NCI-H1417 treated with DMSO at 0.1 percent for 48 hours (cell line): ENCODE measurements around the gene MACROD2.

ENCODE experiments used
- DNase-seq: peaks from one replicate; lab custom pipeline; 2025; lab: John Stamatoyannopoulos, UW

MACROD2 gene

GRCh38 chr20:14710951-14711350 is 715.6 kb downstream of the MACROD2 start:
- no peak for DNase-seq

DNA sequence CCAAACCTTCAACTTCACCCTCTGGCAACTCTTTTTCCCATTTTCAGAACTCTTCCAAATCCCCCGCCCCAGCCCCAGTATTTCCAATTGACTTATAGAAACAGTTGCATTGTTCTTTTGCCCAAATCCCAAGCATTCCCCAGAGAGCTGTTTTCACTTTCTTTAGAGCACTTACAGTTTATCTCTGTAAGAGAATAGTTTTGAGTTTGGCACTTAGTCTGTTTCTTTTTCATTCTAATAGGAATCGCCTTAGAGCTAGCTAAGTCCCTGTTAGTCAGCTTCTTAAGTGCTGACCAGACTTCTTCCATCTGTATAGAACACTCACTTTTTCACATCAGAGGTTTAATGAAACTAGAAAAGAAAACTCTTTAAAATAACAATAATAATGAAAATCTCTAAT is 716.3 kb downstream of the MACROD2 start:
- no peak for DNase-seq

GRCh38 chr20:14712302-14712739 is 717.0 kb downstream of the MACROD2 start:
- no peak for DNase-seq

- DNase-seq = no peak
Measured at GRCh38 chr20:14715400-14715799, 720.1 kb downstream of the MACROD2 start.

GRCh38 chr20:14716351-14716801 is 721.1 kb downstream of the MACROD2 start:
- DNase-seq = no peak

DNA sequence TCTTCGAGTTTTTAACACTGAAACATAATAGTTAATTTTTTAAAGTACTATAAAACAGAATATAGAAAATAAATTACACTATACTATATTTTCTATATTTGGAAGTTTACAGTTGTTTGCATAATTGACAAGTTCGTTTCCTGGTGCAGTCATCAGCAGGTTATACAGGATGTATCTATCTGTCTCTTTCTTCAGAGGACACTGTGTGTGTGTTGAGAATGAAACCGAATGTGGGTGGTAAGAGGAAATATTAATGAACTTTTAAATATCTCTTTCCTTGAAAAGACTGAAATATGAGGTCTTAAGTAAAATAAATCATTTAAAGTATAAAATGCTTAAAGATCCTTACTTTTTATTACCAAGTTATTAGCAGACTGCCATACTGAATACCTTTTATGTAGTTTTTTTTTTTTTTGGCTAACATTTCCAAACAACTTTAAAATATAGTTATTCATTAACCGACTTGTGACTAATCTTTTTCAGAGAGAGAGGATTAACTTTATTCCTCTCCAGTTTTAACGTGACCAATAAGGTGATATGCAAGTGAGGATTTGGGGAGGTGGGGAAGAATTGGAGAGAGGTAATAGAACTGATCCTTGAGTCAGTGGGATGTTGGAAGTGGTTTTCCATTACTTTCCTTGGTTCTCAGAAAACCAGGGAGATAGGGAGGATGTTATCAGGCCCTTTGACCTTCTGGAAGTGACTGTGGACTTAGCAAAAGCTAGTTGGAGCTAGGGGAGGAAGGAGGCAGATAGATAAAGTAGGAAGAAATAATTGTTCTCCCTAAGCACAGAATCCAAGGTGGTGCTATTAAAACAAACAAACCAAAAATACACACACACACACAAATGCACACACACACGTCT is 722.1 kb downstream of the MACROD2 start:
- DNase-seq = no peak

- no peak for DNase-seq
Measured at GRCh38 chr20:14720251-14720650, 724.9 kb downstream of the MACROD2 start.

- no peak for DNase-seq
Measured at GRCh38 chr20:14721926-14722452, 726.7 kb downstream of the MACROD2 start.

DNA sequence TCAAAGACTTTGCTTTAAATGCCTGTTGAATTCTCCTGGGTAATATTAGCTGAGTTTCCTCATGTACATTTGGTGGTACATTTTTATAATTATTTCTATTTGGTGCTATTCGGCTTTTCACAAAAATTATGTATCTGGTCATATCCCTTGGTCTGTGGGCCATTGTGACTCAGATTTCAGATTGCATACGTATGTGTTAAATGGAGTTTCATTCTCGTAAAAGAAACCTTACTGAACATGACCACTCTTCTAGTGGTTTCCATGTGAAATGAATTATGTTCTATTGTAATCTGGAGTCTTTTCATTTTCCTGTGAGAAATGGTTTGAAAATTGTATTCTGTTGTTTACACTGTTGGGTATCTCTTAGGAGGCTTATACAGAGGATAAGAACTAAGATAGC is 728.3 kb downstream of the MACROD2 start:
- no peak for DNase-seq

- DNase-seq = no peak
Measured at GRCh38 chr20:14724036-14724435, 728.7 kb downstream of the MACROD2 start.

DNA sequence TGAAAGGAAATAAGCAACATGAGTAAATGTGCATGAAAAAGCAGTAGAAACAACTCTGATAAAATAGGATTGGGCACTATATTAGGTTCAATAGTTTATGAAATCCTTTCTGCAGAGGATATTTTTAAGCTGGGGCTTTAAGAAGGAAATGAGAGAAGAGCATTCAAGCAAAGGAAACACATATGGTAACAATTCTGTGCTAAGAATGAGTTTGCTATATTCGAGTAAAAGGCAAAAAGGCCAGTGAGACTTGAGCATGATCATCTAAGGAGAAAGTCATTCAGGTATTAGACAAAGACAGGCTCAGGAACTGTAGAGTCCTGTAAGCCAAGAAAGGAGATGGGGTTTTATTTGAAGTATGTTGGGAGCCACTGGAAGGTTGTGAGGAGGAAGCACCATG is 729.2 kb downstream of the MACROD2 start:
- no peak for DNase-seq

DNA sequence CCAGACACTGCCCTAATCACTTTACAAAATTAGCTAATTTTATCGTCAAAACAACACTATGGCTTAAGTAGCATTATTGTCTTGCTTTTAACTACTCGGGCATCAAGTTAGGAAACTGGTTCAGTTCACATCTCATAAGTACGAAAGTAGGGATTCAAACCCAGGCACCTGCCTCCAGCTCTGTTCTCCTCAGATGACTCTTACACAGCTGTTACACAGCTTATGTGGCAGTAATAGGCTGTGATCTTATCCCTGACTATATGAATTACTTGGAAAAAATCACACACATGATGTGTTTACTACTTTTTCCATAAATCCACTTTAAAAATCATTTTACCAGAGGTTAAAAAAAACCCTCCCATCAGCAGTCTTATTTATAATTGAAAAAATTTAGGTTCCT is 731.3 kb downstream of the MACROD2 start:
- DNase-seq = no peak

GRCh38 chr20:14727485-14728150 is 732.3 kb downstream of the MACROD2 start:
- DNase-seq = no peak

DNA sequence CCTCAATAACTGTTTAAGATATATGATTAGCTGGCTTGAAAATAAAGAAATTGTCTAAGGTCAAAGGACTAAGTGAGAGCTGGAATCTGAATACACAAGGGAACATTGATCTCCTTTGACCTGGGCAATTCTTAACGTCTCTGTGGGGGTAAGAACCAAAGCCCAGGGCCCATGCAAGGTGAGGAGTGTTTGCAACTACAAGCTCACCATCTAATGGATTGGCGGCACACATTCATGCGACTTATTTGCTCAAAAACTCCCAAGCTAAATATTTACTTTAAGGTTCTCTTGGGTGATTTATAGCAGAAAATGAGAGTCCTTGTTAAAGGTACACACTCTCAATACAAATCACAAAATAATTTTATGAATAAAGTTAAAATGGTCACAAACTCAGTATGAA is 734.1 kb downstream of the MACROD2 start:
- DNase-seq = no peak

- no peak for DNase-seq
Measured at GRCh38 chr20:14732343-14732742, 737.0 kb downstream of the MACROD2 start.

- no peak for DNase-seq
Measured at GRCh38 chr20:14732996-14733395, 737.7 kb downstream of the MACROD2 start.

DNA sequence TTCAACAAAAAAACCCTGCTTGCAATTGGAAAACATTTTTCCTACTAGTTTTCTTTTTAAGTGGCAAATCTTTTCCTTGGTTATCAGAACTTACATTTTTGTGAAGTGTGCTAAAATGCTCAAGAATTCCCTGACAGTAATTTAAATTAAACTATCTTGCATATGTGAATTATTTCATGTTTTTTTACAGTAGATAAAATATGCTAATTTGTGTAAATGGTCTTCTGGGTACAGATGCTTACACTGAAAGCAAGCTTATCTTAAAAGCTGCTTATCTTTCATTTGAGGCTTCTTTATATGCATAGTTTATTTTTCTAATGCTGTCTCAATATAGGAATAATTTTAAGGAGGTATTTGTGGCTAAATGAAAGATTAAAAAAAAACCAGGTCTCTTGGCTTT is 745.1 kb downstream of the MACROD2 start:
- no peak for DNase-seq

- no peak for DNase-seq
Measured at GRCh38 chr20:14741616-14742015, 746.3 kb downstream of the MACROD2 start.

GRCh38 chr20:14744723-14745122 is 749.4 kb downstream of the MACROD2 start:
- DNase-seq = no peak

GRCh38 chr20:14745830-14746229 is 750.5 kb downstream of the MACROD2 start:
- no peak for DNase-seq

GRCh38 chr20:14751191-14751590 is 755.9 kb downstream of the MACROD2 start:
- DNase-seq = no peak

DNA sequence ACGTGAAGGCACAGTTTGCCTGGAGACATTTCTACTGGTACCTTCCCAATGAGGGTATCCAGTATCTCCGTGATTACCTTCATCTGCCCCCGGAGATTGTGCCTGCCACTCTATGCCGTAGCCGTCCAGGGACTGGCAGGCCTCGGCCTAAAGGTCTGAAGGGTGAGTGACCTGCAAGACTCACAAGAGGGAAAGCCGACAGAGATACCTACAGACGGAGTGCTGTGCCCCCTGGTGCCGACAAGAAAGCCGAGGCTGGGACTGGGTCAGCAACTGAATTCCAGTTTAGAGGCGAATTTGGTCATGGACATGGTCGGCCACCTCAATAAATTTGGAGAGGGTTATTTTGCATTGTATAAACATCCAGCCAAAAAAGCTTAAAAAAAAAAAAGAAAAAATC is 762.4 kb downstream of the MACROD2 start:
- no peak for DNase-seq

DNA sequence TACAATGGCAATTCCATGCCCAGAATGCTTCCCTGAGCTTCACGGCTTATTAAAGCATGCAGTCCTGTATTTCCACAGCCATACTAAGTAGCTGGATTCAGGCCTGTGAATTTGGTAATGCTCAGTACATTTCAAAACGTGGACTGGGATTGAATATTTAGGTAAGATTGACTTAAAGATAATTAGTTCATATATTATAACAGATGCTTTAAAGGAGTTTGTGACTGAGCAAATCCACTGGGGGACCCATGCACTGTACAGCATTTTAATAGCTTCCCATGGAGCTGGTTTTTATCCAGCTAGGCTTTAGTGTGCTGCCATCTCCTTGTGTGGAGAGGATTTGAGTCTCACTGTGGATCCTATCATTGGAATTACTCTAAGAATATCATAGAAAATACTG is 763.0 kb downstream of the MACROD2 start:
- no peak for DNase-seq
